Gastroesophageal sphincter (tissue), 3 donors: ENCODE results near the gene SRBD1.

Experiments used
- EP300 ChIP-seq: sonication (generic); formaldehyde crosslinking; IDR thresholded peaks from one replicate; pipeline ENCODE4 v1.6.1; 2017; ENCODE audit warnings: antibody characterized with exemption, mild to moderate bottlenecking
- TF ChIP-seq, protein P1 (sequence below), 4 experiments: fragments of 200-600 bp in 2 of 4; fragments of 450-650 bp in 2 of 4; sonication (generic) in 1 of 4; IDR thresholded peaks; one replicate each; pipeline ENCODE4 v1.5.1; 2017 to 2019; ENCODE audit warnings: antibody characterized with exemption in 4 of 4, mild to moderate bottlenecking in 2 of 4, moderate library complexity in 2 of 4

DNA sequence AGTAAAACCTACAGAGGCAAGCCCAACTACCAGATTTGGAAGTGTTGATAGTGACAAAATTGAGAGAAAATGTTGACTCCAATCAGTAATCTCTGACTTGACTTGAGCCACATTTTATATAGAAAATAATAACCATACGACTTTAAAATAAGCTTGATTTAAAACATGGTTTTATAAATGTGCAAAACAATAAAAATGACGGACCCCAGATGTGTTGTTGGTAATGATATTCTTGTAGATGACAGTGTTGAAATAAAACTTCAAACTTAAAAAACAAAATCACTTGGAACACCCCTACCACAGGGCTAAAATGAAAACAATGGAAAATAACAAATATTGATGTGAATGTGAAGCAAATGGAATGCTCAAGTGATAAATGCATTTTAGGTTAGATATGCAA is 188.1 kb downstream of the SRBD1 start:
- TF ChIP-seq, protein P1, sequence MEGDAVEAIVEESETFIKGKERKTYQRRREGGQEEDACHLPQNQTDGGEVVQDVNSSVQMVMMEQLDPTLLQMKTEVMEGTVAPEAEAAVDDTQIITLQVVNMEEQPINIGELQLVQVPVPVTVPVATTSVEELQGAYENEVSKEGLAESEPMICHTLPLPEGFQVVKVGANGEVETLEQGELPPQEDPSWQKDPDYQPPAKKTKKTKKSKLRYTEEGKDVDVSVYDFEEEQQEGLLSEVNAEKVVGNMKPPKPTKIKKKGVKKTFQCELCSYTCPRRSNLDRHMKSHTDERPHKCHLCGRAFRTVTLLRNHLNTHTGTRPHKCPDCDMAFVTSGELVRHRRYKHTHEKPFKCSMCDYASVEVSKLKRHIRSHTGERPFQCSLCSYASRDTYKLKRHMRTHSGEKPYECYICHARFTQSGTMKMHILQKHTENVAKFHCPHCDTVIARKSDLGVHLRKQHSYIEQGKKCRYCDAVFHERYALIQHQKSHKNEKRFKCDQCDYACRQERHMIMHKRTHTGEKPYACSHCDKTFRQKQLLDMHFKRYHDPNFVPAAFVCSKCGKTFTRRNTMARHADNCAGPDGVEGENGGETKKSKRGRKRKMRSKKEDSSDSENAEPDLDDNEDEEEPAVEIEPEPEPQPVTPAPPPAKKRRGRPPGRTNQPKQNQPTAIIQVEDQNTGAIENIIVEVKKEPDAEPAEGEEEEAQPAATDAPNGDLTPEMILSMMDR (IDR thresholded peaks at IDR 0.05): no peak
- TF ChIP-seq EP300: no peak
